ENCODE data around the gene CHID1. TPM values are rescaled to one million over a fixed set of nuclear protein-coding genes. Genes with fewer than 3 reads are reported as not detected.

Gene CHID1
- total RNA-seq, 3 donors from 2014 or later, result 52.3 to 64.3 (median 55.3) TPM

DNA sequence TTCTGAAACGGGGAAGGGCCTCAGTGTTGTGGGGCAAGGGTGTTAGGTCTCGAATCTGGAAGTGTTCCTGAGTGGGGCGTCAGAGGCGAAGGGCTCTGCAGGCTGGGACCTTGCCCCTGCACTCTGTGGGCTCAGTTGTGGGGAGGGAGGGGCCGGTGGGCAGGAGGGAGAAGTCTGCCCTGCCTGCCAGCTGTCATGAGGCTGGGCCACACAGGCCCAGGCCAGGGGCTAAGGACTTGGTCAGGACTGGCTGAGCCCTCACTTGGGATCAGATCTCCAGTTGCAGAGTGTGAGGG lies 82.8 kb downstream of the CHID1 start, which contains the start of gene CRACR2B:
Gene CRACR2B, plus strand, starts transcription at position 23 of the 296 bp plus-strand sequence. CDS start 689 bp downstream, outside the sequence.
- Histone ChIP-seq H3K36me3 (ENCODE audit: low read depth) (no peaks in the 10 kb centered on the region), H3K4me1 (ENCODE audit: low read depth) (peaks cover 74% of the 10 kb centered on the region), H3K4me3 (peak within 1 kb of the TSS; percentile 21), H3K9me3 (no peaks in the 10 kb centered on the region)
- DNase-seq, result peak; percentile 78 to 86 (median 84)
- intact Hi-C loops (cut with DNase I, micrococcal nuclease), result no loop called here
- TF ChIP-seq, protein P1, sequence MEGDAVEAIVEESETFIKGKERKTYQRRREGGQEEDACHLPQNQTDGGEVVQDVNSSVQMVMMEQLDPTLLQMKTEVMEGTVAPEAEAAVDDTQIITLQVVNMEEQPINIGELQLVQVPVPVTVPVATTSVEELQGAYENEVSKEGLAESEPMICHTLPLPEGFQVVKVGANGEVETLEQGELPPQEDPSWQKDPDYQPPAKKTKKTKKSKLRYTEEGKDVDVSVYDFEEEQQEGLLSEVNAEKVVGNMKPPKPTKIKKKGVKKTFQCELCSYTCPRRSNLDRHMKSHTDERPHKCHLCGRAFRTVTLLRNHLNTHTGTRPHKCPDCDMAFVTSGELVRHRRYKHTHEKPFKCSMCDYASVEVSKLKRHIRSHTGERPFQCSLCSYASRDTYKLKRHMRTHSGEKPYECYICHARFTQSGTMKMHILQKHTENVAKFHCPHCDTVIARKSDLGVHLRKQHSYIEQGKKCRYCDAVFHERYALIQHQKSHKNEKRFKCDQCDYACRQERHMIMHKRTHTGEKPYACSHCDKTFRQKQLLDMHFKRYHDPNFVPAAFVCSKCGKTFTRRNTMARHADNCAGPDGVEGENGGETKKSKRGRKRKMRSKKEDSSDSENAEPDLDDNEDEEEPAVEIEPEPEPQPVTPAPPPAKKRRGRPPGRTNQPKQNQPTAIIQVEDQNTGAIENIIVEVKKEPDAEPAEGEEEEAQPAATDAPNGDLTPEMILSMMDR (IDR thresholded peaks at IDR 0.05), result no peak
- no peak for ATAC-seq

DNA sequence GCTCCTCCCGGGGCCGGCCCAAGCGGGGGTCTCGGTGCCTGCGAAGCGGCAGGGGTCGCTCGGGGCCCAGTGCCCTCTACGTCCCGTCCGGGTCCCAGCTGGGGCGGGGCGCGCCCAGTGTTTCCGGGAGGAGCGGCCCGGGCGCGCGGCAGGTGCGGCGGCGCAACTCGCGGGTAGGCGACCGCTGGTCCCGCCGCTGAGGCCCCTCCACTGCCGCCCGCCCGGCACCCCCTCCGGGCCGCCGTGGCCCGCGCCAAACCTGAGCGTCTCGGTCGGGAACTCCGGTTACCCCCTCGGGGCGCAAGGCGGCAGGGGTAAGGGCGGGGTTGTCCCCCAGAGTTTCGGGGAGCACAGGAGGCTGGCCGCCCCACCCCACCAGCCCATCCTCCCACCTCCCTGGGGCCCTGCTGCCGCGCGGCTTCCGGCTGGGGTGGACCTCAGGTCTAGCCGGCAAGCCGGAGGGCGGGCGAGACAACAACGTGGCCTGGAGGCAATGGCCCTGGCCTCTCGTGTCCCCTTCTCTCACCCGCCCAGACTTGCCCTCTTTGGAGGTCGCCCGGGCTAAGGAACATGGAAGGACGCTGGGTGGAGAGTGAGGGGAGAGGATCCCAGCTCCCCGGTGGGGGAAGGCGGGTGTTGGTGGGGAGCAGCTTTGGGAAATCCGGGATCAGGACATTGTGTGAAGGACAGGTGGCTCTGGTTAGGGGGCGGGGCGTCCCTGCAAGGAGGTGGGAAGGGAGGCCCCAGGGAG lies 83.3 kb downstream of the CHID1 start:
- Histone ChIP-seq H3K4me1 (ENCODE audit: low read depth) (peaks cover 71% of the 10 kb centered on the region), H3K36me3 (ENCODE audit: low read depth) (no peaks in the 10 kb centered on the region), H3K4me3 (peak overlapping the region; percentile 21), H3K9me3 (no peaks in the 10 kb centered on the region)
- ATAC-seq (peak; percentile 61), DNase-seq (peak; percentile 62 to 83 (median 83))
- TF ChIP-seq, protein P1 (IDR thresholded peaks at IDR 0.05), result no peak
- intact Hi-C loops (cut with DNase I, micrococcal nuclease), result no loop called here

DNA sequence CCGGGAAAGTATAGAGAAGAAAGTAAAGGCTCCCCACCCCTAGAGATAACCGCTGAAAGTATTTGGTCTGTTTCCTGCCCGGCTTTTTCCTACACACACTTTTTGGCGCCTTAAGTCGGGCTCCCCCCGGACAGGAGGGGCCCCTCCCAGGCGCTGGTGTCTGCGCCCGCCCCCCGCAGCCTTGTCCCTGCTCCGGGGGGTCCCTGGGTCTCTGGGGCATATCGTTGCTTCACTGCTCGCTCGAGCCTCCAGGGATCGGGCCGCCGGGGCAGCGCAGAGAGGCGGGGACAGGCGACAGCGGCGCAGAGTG lies 83.8 kb downstream of the CHID1 start:
- Histone ChIP-seq H3K36me3 (ENCODE audit: low read depth) (no peaks in the 10 kb centered on the region), H3K9me3 (no peaks in the 10 kb centered on the region), H3K4me1 (ENCODE audit: low read depth) (peaks cover 66% of the 10 kb centered on the region), H3K4me3 (peak overlapping the region; percentile 21)
- peak in 1 of 3 donors; percentile 76 for DNase-seq
- TF ChIP-seq, protein P1 (IDR thresholded peaks at IDR 0.05), result no peak
- intact Hi-C loops (cut with DNase I, micrococcal nuclease), result no loop called here
- ATAC-seq, result no peak

- TF ChIP-seq, protein P1 (IDR thresholded peaks at IDR 0.05), result no peak
- H3K4me1 ChIP-seq (ENCODE audit: low read depth), result peaks cover 68% of the 10 kb centered on the region
- intact Hi-C loops (cut with DNase I, micrococcal nuclease), result no loop called here
- no peaks in the 10 kb centered on the region for H3K9me3 ChIP-seq
- no peak for ATAC-seq
- DNase-seq, result no peak
- no peak overlapping the region for H3K4me3 ChIP-seq
- no peaks in the 10 kb centered on the region for H3K36me3 ChIP-seq (ENCODE audit: low read depth)
These were observed 84.4 kb downstream of the CHID1 start for GRCh38 chr11:826227-826621.

- intact Hi-C loops (cut with DNase I, micrococcal nuclease), result no loop called here
- H3K4me3 ChIP-seq, result no peak overlapping the region
- no peaks in the 10 kb centered on the region for H3K36me3 ChIP-seq (ENCODE audit: low read depth)
- TF ChIP-seq, protein P1 (IDR thresholded peaks at IDR 0.05), result no peak
- DNase-seq (peak; percentile 71 to 80 (median 79)), ATAC-seq (peak; percentile 26)
- H3K9me3 ChIP-seq, result no peaks in the 10 kb centered on the region
- H3K4me1 ChIP-seq (ENCODE audit: low read depth), result peaks cover 68% of the 10 kb centered on the region
These were observed 85.0 kb downstream of the CHID1 start for GRCh38 chr11:825366-826226.
